ENCODE measurements around the gene ZMYND19. TPM values are rescaled to one million over a fixed set of nuclear protein-coding genes. Genes with fewer than 3 reads are reported as not detected.
"Not testable (repeated sequence)": the region's sequence is repeated elsewhere in the genome, so short reads cannot be mapped to it uniquely, and the experiment has no call there.

ZMYND19 gene
- total RNA-seq, 1 experiment from 2014 or later: 37.0 TPM

- no peaks in the 10 kb centered on the region for H3K4me1 ChIP-seq (ENCODE audit: control insufficient read depth, insufficient read depth, low read length)
- no peak overlapping the region for H3K4me3 ChIP-seq (ENCODE audit: low read depth in 2 of 2, low read length in 2 of 2)
- in situ Hi-C loops (cut with HindIII; ENCODE audit: low pct_unique_long_range_greater_than_20kb, low sequenced_read_pairs): no loop called here
- ATAC-seq: no peak
- no TSS peak for BruUV-seq (replicated peaks)
- DNase-seq (ENCODE audit: low read depth, low spot score): no peak
- ChIA-PET POLR2A (no interaction called here), CTCF (no interaction called here)
- no peak overlapping the region for H3K27ac ChIP-seq (ENCODE audit: low read length)
- TF ChIP-seq TCF7L2 (IDR thresholded peaks at IDR 0.05; ENCODE audit: low read depth, low read length): no peak
- TF ChIP-seq REST (IDR thresholded peaks at IDR 0.05; ENCODE audit: insufficient read depth in 1 of 2, low read depth in 2 of 2, low read length in 1 of 2): no peak
- TF ChIP-seq SIN3A (IDR thresholded peaks at IDR 0.05; ENCODE audit: borderline replicate concordance, insufficient read depth, low read depth, low read length): no peak
- TF ChIP-seq CTCF (IDR thresholded peaks at IDR 0.05): no peak
- no peak for TF ChIP-seq POLR2AphosphoS5 (IDR thresholded peaks at IDR 0.05; ENCODE audit: low read depth, low read length)
- intact Hi-C loops (cut with micrococcal nuclease; ENCODE audit: unreplicated experiment): no loop called here
- 0 out of 2 replicates have a peak, but pooled peaks cover 3% of the 10 kb centered on the region for H3K36me3 ChIP-seq (ENCODE audit: control insufficient read depth, insufficient read depth, low read length)
- H3K27me3 ChIP-seq (ENCODE audit: control insufficient read depth, insufficient read depth, low read length): no peaks in the 10 kb centered on the region
- no peaks in the 10 kb centered on the region for H3K9me3 ChIP-seq (ENCODE audit: control insufficient read depth, insufficient read depth, low read depth, low read length)
These were observed 19.7 kb downstream of the ZMYND19 start for GRCh38 chr9:137570566-137570965.

GRCh38 chr9:137569609-137570203 lies 20.6 kb downstream of the ZMYND19 start:
- Histone ChIP-seq H3K27me3 (ENCODE audit: control insufficient read depth, insufficient read depth, low read length) (no peaks in the 10 kb centered on the region), H3K4me3 (ENCODE audit: low read depth in 2 of 2, low read length in 2 of 2) (no peak overlapping the region), H3K36me3 (ENCODE audit: control insufficient read depth, insufficient read depth, low read length) (0 out of 2 replicates have a peak, but pooled peaks cover 3% of the 10 kb centered on the region), H3K9me3 (ENCODE audit: control insufficient read depth, insufficient read depth, low read depth, low read length) (no peaks in the 10 kb centered on the region), H3K27ac (ENCODE audit: low read length) (no peak overlapping the region), H3K4me1 (ENCODE audit: control insufficient read depth, insufficient read depth, low read length) (no peaks in the 10 kb centered on the region)
- POLR2A ChIA-PET: no interaction called here
- TF ChIP-seq TCF7L2 (IDR thresholded peaks at IDR 0.05; ENCODE audit: low read depth, low read length) (no peak), POLR2AphosphoS5 (IDR thresholded peaks at IDR 0.05; ENCODE audit: low read depth, low read length) (no peak), REST (IDR thresholded peaks at IDR 0.05; ENCODE audit: insufficient read depth in 1 of 2, low read depth in 2 of 2, low read length in 1 of 2) (no peak), SIN3A (IDR thresholded peaks at IDR 0.05; ENCODE audit: borderline replicate concordance, insufficient read depth, low read depth, low read length) (no peak), CTCF (IDR thresholded peaks at IDR 0.05) (no peak)
- CTCF ChIA-PET: no interaction called here
- no peak for DNase-seq (ENCODE audit: low read depth, low spot score)
- no peak for ATAC-seq
- in situ Hi-C loops (cut with HindIII; ENCODE audit: low pct_unique_long_range_greater_than_20kb, low sequenced_read_pairs) (no loop called here), intact Hi-C loops (cut with micrococcal nuclease; ENCODE audit: unreplicated experiment) (no loop called here)
- no TSS peak for BruUV-seq (replicated peaks)

GRCh38 chr9:137568445-137568844 lies 21.9 kb downstream of the ZMYND19 start:
- H3K4me1 ChIP-seq (ENCODE audit: control insufficient read depth, insufficient read depth, low read length); ATAC-seq; BruUV-seq (replicated peaks); H3K27me3 ChIP-seq (ENCODE audit: control insufficient read depth, insufficient read depth, low read length); H3K9me3 ChIP-seq (ENCODE audit: control insufficient read depth, insufficient read depth, low read depth, low read length); H3K27ac ChIP-seq (ENCODE audit: low read length); H3K4me3 ChIP-seq (ENCODE audit: low read depth in 2 of 2, low read length in 2 of 2); DNase-seq (ENCODE audit: low read depth, low spot score); in situ Hi-C loops (cut with HindIII; ENCODE audit: low pct_unique_long_range_greater_than_20kb, low sequenced_read_pairs); intact Hi-C loops (cut with micrococcal nuclease; ENCODE audit: unreplicated experiment); CTCF ChIA-PET; POLR2A ChIA-PET; H3K36me3 ChIP-seq (ENCODE audit: control insufficient read depth, insufficient read depth, low read length): not testable (repeated sequence)
